G401 (cell line): ENCODE results near the gene LHFPL3. TPM values are rescaled to one million over a fixed set of nuclear protein-coding genes. Genes with fewer than 3 reads are reported as not detected.
"Not testable (repeated sequence)": the region's sequence is repeated elsewhere in the genome, so short reads cannot be mapped to it uniquely, and the experiment has no call there.

ENCODE experiments used
- DNase-seq: peaks from one replicate; pipeline ENCODE4 v3.0.0-alpha.2; 2015; ENCODE audit warnings: low spot score
- in situ Hi-C: cut with HindIII; loops from 2 replicates; pipeline ENCODE4 v1.10.0; 2016; ENCODE audit warnings: low sequenced_read_pairs, mixed read lengths
- total RNA-seq: library from RNA; depleted of rRNA; stranded (reverse); fragments of >200 nt; shearing (Covaris generic); gene quantifications from 2 replicates; pipeline ENCODE4 v1.2.3, GENCODE V29; 2014; rRNA removed

The LHFPL3 gene
- total RNA-seq, 1 experiment from 2014 or later: not detected

DNA sequence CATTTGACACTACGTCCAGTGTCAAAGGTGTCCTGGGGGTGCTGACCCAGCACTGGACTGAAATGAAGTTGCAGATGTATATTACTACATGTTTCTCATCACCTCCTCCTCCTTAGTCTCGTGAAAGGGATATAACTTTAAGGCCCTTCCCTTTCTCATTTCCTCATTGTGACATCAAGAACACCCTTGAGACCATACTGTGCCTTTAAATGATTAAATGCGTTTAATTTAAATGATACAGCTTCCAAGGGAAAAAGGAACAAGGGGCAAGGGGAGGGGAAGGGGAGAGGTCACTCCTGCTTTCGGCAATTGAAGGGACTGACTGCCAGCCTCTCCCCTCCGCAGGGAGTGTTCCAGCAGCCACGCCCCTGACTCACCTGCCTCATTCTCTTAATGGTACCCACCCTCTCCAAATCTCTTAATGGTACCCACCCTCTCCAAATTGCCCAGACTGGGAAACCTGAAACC is 605.2 kb downstream of the LHFPL3 start:
- DNase-seq: no peak
- in situ Hi-C loops: no loop called here

DNA sequence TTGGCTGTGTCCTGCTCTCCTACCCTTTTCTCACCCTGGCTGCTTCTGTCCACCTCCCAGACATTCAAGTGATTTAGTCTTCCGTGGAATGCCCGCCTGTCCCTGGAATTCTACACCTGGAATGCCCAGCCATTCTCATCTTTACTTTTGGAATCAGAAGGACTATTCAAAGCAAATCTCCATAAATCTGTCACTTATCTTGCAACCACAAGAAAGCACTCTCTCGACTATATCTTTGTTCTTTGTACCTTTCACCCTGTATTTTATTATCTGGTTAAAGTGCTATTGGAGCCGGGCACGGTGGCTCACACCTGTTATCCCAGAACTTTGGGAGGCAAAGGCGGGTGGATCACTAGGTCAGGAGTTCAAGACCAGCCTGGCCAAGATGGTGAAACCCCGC is 606.3 kb downstream of the LHFPL3 start:
- DNase-seq: no peak
- in situ Hi-C loops: no loop called here

DNA sequence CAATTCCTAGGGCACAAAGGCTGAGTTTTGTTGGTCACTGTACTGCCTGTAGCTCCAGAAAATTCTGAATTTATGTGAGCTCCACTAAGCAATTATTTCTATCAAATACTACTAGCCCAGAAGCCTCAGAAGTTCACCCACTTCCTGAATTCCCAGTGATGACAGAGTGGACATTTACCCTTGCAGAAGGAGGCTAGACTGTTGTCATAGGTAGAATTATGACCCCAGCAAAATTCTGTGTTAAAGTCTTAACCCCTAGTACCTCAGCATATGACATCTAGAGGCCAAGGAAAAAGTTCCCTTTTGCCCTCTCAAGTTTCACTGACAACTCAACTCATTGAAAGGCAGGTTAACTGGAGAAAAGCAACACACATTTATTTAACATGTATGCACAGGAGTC is 606.9 kb downstream of the LHFPL3 start:
- DNase-seq: no peak
- in situ Hi-C loops: no loop called here

DNA sequence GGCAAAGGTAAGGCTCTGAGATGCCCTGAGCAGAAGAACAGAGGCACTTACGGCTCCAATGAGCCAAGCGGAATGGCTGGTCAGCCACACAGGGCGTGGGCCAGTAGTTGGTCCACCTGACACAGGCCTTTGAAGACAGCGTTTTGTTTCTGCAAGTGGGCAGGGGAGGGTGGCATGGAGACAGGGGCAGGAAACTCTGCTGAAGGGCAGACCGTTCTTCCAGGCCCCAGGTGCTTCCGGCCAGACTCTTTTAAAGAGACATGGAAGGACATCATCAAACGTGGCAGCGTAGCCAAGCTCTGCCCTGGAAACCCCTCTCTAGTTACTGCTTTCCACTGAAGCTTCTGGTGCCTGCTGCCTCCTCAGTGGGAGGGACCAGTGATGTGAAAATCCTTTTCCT is 608.1 kb downstream of the LHFPL3 start:
- in situ Hi-C loops: no loop called here
- no peak for DNase-seq

DNA sequence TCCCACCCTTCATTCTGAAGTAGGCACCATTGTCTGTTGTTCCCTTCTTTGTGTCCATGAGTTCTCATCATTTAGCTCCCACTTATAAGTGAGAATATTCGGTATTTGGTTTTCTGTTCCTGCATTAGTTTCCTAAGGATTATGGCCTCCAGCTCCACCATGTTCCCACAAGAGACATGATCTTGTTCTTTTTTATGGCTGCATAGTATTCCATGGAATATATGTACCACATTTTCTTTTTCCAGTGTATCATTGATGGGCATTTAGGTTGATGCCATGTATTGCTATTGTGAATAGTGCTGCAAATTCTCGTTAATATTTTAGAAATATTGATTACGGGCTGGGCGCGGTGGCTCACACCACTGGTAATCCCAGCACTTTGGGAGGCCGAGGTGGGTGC is 609.1 kb downstream of the LHFPL3 start:
- DNase-seq, in situ Hi-C loops: not testable (repeated sequence)

DNA sequence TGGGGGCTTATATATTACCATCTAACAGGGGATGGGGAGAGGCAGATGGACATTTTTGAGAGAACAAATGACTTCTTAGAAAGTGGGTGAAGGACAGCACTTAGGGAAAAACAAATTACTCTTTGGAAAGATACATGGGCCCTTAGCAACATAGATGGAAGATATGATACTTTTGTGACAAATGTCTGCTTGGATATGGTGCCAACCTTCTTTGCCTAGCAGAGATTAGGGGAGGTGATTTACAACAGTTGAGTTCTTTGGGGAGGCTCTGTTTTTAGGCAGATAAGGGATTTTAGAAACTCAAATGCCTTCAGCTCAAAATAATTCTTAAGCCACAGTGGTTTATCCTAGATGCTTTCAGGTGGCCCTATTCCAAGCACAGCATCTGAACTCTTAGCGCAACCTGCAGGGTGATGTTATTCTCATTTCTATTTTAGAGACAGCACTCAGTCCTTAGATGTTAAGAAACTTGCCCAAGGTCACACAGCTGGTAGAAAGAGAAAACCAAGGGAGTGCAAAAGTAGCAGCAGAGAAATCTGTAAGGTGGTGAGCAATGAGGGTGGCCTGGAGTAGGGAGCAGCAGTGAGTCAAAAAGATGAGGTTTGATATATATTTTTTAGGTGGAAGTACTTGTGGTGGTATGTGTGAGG is 610.5 kb downstream of the LHFPL3 start:
- DNase-seq: no peak
- in situ Hi-C loops: no loop called here

DNA sequence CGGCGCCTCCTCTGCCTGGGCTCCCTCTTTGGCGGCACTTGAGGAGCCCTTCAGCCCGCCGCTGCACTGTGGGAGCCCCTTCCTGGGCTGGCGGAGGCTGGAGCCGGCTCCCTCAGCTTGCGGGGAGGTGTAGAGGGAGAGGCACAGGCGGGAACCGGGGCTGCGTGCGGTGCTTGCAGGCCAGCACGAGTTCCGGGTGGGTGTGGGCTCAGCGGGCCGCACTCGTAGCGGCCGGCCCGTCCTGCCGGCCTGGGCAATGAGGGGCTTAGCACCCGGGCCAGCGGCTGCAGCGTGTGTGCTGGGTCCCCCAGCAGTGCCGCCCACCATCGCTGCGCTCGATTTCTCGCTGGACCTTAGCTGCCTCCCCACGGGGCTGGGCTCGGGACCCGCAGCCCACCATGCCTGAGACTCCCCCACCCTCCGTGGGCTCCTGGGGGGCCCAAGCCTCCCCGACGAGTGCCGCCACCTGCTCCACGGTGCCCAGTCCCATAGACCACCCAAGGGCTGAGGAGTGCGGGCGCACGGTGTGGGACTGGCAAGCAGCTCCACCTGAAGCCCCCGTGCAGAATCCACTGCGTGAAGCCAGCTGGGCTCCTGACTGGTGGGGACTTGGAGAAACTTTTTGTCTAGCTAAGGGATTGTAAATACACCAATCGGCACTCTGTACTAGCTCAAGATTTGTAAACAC is 611.8 kb downstream of the LHFPL3 start:
- in situ Hi-C loops: no loop called here
- DNase-seq: no peak

DNA sequence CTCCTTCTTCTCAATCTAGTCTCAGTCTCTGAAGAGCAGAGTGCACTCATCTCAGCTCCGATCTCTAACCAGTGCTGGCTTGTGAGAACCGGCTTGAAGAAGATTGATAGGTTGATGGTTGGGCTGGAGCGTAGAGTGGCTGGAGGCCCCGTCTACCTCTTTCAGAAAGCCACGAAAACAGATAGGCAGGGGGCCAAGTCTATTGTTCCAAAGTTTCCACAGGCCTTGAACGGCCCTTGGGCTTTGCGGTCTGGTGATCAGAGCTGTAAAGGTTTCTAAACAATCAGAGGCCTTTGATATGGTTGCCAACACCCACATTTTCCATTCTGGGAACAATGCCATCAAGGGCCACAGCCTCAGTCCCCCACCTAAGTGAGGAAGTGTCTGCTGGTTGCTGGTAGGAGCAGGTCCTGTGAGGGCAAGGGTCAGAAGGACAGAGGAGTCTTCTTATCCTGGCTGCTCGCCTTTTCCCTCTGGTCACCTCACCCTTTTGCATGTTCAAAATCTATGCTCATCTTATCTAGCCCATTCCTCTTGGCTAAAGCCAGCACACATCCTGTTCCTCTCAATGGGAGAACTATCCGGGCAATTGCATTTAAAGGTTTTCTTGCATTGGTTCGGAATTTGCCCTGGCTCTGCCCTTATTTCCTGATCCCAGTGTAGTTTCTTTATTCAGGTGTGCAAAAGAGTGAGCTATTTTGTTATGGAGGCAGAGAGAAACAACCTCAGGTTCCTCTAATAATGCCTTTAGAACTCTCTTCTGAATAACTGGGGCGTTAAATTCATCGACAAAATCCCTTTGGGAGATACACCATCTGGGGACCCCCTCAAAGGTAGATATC is 615.3 kb downstream of the LHFPL3 start:
- no peak for DNase-seq
- in situ Hi-C loops: no loop called here

DNA sequence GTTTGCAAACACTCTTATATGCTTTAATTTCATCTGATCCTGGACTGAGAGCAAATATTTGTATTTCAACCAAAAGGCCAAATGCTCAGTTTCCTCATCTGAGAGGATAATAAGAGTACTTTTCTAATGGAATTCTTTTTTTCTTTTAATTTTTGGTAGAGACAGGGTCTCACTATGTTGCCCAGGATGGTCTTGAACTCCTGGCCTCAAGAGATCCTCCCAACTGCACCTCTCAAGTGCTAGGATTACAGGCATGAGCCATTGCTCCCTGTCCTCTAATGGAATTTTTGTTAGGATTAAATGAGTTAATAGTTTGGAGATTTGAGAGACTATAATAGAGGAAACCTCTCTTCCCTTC is 617.2 kb downstream of the LHFPL3 start:
- in situ Hi-C loops: no loop called here
- no peak for DNase-seq

DNA sequence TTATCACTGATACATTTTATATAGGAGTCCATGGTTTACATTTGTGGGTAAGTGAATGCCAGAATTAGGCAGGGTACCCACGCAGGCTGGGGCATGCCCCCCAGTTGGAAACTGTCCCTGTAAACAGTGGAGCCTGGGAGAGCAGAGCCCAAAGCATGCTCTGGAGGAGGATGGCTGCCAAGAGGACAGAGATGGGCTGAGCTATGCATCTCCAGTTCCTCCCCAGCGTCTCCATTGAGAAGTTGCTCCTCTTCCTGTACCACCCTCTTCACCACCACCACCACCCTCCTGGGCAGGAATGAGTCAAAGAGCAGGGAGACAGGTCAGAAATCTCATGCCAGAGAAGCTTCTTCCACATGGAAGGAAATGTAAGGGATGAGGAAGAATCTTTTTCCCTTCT is 617.9 kb downstream of the LHFPL3 start:
- DNase-seq: no peak
- in situ Hi-C loops: no loop called here

DNA sequence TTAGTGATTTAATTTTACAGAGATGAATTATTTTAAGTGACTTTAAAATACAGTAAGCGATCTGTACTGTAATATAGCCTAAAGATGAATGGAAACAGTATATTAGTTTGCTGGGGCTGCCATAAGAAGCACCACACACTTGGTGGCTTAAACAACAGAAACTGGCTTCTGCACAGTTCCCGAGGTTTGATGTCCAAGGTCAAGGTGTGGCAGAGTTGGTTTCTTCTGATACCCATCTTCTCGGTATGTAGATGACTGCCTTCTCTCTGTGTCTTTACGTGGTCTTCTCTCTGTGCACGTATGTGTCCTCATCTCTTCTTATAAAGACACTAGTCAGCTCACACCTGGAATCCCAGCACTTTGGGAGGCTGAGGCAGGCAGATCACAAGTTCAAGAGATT is 621.6 kb downstream of the LHFPL3 start:
- no peak for DNase-seq
- in situ Hi-C loops: no loop called here

DNA sequence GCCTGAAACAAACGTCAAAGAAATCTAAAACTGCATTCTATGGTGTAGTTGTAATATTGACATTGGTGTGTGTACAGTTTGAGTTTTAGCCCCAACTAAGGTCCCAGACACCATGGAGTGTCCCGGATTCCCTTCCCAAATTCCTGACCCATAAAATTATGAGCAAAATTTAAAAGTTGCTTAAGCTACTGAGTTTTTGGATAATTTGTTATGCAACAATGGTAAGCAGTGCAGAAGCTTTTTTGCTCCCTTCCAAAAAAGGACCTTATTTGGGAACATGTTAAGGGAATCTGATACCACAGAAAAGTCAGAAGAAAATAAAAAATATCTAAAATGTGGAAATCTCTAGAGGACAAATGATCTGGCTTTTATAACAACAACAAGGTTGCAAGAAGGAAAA is 622.4 kb downstream of the LHFPL3 start:
- in situ Hi-C loops: no loop called here
- no peak for DNase-seq

DNA sequence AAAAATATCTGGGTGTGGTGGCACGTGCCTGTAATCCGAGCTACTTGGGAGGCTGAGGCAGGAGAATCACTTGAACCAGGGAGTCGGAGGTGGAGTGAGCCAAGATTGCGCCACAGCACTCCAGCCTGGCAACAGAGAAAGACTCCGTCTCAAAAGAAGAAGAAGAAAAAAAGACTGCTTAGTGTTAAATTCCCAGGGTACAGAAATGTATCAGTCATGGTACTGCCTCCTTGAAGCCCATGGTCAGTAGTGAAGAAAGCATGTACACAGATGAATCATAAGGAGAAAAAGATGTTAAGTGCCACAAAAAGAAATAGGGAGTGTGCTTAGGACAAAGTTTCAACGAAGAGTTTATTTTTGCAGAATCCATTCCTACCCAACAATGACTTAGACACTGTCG is 623.1 kb downstream of the LHFPL3 start:
- in situ Hi-C loops: no loop called here
- no peak for DNase-seq

DNA sequence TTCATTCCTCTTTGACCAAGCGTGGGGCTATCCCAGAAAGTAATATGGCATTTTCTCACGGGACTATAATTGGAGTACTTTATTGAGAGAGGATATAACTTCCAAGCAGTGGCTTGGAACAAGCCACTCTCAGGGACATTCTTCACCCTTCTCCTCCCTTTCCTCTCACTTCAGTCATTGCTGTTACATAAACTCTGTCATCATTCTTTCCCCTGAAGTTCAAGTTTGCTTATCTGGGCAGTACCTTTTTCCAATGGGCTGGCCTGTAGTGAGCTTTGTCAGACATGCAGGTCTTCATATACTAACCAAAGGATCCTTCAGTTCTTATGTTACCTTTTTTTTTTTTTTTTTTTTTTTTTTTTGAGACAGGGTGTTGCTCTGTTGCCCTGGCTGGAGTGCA is 626.9 kb downstream of the LHFPL3 start:
- DNase-seq: no peak
- in situ Hi-C loops: no loop called here

Other genes with a start within 250 kb of the LHFPL3 start
- gene ORC5, start 120.6 kb upstream of the LHFPL3 start, total RNA-seq: 33.8 and 79.2 TPM in 2 replicates